K562 (cell line): Measurements from ENCODE around the gene SGK1.

Source experiments
- CBFA2T3 ChIP-seq: fragments of 450-650 bp; IDR thresholded peaks from 2 replicates; pipeline ENCODE4 v1.6.1; 2017
- FOXK1 ChIP-seq: sonication (generic); formaldehyde crosslinking; IDR thresholded peaks from 2 replicates; pipeline ENCODE4 v1.8.0; 2022; ENCODE audit warnings: missing genetic modification reagents, mild to moderate bottlenecking, borderline replicate concordance
- POLR2A ChIP-seq: fragments of 450-650 bp; conservative IDR thresholded peaks from 2 replicates; pipeline ENCODE4 v1.6.1; 2016
- RCOR1 ChIP-seq, 2 experiments: IDR thresholded peaks; 2 replicates each; pipeline ENCODE4 v1.6.1; 2012; ENCODE audit warnings: low read depth in 2 of 2, low read length in 2 of 2, borderline replicate concordance in 1 of 2, improper control_type of control experiment in 1 of 2
- SMARCA5 ChIP-seq: fragments of 450-650 bp; IDR thresholded peaks from 2 replicates; pipeline ENCODE4 v1.6.1; 2016
- SREBF2 ChIP-seq: sonication (generic); formaldehyde crosslinking; IDR thresholded peaks from 2 replicates; pipeline ENCODE4 v1.4.0; 2020; ENCODE audit warnings: mild to moderate bottlenecking, missing genetic modification reagents
- TRIM24 ChIP-seq, 2 experiments: fragments of 450-650 bp; IDR thresholded peaks; 2 replicates each; pipeline ENCODE4 v1.6.1; 2016
- YY1 ChIP-seq, 3 experiments: IDR thresholded peaks; 2 replicates each; pipeline ENCODE4 v1.6.1; 2011; ENCODE audit warnings: low read length in 2 of 3, mild to moderate bottlenecking in 2 of 3, moderate library complexity in 2 of 3, borderline replicate concordance in 1 of 3, control low read depth in 1 of 3, low read depth in 1 of 3; ENCODE audit not compliant: insufficient read depth in 3 of 3, insufficient replicate concordance in 2 of 3, control insufficient read depth in 1 of 3, insufficient read length in 1 of 3; ENCODE audit errors: extremely low read depth in 1 of 3
- ZBED1 ChIP-seq: IDR thresholded peaks from 2 replicates; pipeline ENCODE4 v1.6.1; 2014
- ZFPM2 ChIP-seq: fragments of 250-450 bp; sonication (Bioruptor Pico); IDR thresholded peaks from 2 replicates; pipeline ENCODE4 v1.5.1; 2022; ENCODE audit warnings: mild to moderate bottlenecking
- TF ChIP-seq, protein P1 (sequence below): sonication (generic); formaldehyde crosslinking; IDR thresholded peaks from 2 replicates; pipeline ENCODE4 v1.8.0; 2022; ENCODE audit warnings: mild to moderate bottlenecking, missing genetic modification reagents
- TF ChIP-seq, protein P2 (sequence below): fragments of 450-650 bp; IDR thresholded peaks from 2 replicates; pipeline ENCODE4 v1.6.1; 2016; ENCODE audit warnings: antibody characterized with exemption
- TF ChIP-seq, protein P3 (sequence below): fragments of 250-450 bp; sonication (Bioruptor Pico); IDR thresholded peaks from 2 replicates; pipeline ENCODE4 v1.5.0; 2021
- TF ChIP-seq, protein P4 (sequence below): sonication (generic); formaldehyde crosslinking; IDR thresholded peaks from 2 replicates; pipeline ENCODE4 v1.8.0; 2022; ENCODE audit warnings: mild to moderate bottlenecking, low read depth, missing genetic modification reagents

DNA sequence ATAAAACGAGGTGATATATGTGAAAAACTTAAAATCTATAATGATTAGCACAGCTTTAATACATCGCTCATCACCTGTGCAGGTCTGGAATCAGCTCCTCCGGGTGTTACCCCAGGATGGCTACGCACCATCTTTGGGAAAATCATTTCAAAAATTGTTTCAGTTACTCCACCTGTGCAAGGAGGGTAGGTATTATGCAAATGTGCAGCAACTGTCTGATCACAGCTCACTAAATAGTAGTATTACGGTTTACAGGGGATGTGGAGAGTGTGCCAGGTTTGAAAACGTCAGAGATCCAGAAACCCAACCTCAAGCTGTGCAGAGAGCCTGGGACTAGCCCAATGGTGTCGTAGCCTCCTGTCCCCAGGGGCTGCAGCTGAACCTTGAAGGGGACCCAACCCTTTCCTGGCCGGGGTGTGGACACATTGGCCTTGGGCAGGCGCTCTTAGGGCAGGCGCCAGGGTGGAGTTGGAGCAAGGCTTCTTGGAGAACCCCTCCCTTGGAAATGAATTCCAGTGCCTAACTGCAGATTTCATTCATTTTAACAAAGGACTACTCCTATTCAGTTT lies 24.2 kb upstream of the SGK1 start:
- TF ChIP-seq, protein P1, sequence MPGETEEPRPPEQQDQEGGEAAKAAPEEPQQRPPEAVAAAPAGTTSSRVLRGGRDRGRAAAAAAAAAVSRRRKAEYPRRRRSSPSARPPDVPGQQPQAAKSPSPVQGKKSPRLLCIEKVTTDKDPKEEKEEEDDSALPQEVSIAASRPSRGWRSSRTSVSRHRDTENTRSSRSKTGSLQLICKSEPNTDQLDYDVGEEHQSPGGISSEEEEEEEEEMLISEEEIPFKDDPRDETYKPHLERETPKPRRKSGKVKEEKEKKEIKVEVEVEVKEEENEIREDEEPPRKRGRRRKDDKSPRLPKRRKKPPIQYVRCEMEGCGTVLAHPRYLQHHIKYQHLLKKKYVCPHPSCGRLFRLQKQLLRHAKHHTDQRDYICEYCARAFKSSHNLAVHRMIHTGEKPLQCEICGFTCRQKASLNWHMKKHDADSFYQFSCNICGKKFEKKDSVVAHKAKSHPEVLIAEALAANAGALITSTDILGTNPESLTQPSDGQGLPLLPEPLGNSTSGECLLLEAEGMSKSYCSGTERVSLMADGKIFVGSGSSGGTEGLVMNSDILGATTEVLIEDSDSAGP (CRISPR knock-in tag) = no peak
- TF ChIP-seq, protein P2, sequence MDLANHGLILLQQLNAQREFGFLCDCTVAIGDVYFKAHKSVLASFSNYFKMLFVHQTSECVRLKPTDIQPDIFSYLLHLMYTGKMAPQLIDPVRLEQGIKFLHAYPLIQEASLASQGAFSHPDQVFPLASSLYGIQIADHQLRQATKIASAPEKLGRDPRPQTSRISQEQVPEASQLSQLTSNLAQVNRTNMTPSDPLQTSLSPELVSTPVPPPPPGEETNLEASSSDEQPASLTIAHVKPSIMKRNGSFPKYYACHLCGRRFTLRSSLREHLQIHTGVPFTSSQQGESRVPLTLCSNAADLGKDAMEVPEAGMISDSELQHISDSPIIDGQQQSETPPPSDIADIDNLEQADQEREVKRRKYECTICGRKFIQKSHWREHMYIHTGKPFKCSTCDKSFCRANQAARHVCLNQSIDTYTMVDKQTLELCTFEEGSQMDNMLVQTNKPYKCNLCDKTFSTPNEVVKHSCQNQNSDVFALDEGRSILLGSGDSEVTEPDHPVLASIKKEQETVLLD = no peak
- no peak for TF ChIP-seq ZBED1
- TF ChIP-seq, protein P3, sequence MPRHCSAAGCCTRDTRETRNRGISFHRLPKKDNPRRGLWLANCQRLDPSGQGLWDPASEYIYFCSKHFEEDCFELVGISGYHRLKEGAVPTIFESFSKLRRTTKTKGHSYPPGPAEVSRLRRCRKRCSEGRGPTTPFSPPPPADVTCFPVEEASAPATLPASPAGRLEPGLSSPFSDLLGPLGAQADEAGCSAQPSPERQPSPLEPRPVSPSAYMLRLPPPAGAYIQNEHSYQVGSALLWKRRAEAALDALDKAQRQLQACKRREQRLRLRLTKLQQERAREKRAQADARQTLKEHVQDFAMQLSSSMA (CRISPR knock-in tag) = no peak
- TF ChIP-seq, protein P4, sequence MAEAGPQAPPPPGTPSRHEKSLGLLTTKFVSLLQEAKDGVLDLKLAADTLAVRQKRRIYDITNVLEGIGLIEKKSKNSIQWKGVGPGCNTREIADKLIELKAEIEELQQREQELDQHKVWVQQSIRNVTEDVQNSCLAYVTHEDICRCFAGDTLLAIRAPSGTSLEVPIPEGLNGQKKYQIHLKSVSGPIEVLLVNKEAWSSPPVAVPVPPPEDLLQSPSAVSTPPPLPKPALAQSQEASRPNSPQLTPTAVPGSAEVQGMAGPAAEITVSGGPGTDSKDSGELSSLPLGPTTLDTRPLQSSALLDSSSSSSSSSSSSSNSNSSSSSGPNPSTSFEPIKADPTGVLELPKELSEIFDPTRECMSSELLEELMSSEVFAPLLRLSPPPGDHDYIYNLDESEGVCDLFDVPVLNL (CRISPR knock-in tag) = no peak
- no peak for TF ChIP-seq YY1 (IDR thresholded peaks at IDR 0.05; ENCODE audit: borderline replicate concordance in 1 of 3, control insufficient read depth in 1 of 3, extremely low read depth in 1 of 3, insufficient read depth in 3 of 3, insufficient read length in 1 of 3, insufficient replicate concordance in 2 of 3, low read depth in 1 of 3, low read length in 2 of 3)
- no peak for TF ChIP-seq SMARCA5
- TF ChIP-seq POLR2A = no peak
- no peak for TF ChIP-seq RCOR1 (IDR thresholded peaks at IDR 0.05; ENCODE audit: borderline replicate concordance in 1 of 2, low read depth in 2 of 2, low read length in 2 of 2)
- no peak for TF ChIP-seq CBFA2T3
- no peak for TF ChIP-seq FOXK1 (CRISPR knock-in tag)
- TF ChIP-seq ZFPM2 (CRISPR knock-in tag) = no peak
- no peak for TF ChIP-seq SREBF2
- TF ChIP-seq TRIM24 (IDR thresholded peaks at IDR 0.05) = no peak
